ENCODE data around the gene LAPTM5. TPM values are rescaled to one million over a fixed set of nuclear protein-coding genes. Genes with fewer than 3 reads are reported as not detected.

The LAPTM5 gene
- total RNA-seq, 1 experiment from 2014 or later, result 1.5 TPM

GRCh38 chr1:30746212-30747032 is 11.2 kb downstream of the LAPTM5 start:
- H3K79me2 ChIP-seq (ENCODE audit: insufficient read depth, low read length), result no peaks in the 10 kb centered on the region
- H3K27ac ChIP-seq (ENCODE audit: low read depth, low read length), result no peak overlapping the region
- DNase-seq (ENCODE audit: low read depth, low spot score) (no peak), ATAC-seq (no peak)
- H3K9me2 ChIP-seq (ENCODE audit: insufficient read depth), result no peaks in the 10 kb centered on the region
- CTCF ChIA-PET, result interaction anchor here (1.1 to 1.8 kb wide), 2 partner anchors 28 to 33 kb away, joined by 3 to 5 read pairs; no protein-coding TSS in a partner anchor
- RAD21 ChIA-PET (ENCODE audit: low non-redundant PET in 1 of 2, low total read pairs in 2 of 2, uncharacterized antibody in 2 of 2, unreplicated experiment in 2 of 2), result no interaction called here
- BruUV-seq (replicated peaks), result no TSS peak
- no peak for TF ChIP-seq JUND (IDR thresholded peaks at IDR 0.05)
- no peak for TF ChIP-seq EGR1 (IDR thresholded peaks at IDR 0.05; ENCODE audit: low read depth)
- TF ChIP-seq ZFX (IDR thresholded peaks at IDR 0.05), result no peak
- no peaks in the 10 kb centered on the region for H3K27me3 ChIP-seq (ENCODE audit: insufficient read depth, low read length)
- H4K20me1 ChIP-seq (ENCODE audit: insufficient read depth), result no peaks in the 10 kb centered on the region
- H3K9me3 ChIP-seq (ENCODE audit: control insufficient read depth in 1 of 2, insufficient read depth in 1 of 2, low read depth in 1 of 2, low read length in 2 of 2), result no peaks in the 10 kb centered on the region
- H3K9ac ChIP-seq (ENCODE audit: low read length), result no peak overlapping the region
- intact Hi-C loops (cut with micrococcal nuclease), result no loop called here
- no peak overlapping the region for H2AFZ ChIP-seq (ENCODE audit: low read depth, low read length, poor library complexity, severe bottlenecking)
- H3K36me3 ChIP-seq (ENCODE audit: control insufficient read depth in 1 of 2, insufficient read depth in 2 of 2, low read length in 2 of 2), result no peaks in the 10 kb centered on the region
- H3K4me1 ChIP-seq (ENCODE audit: control insufficient read depth in 1 of 2, insufficient read depth in 2 of 2, low read length in 2 of 2), result peaks cover 2 to 19% of the 10 kb centered on the region in 2 experiments; a peak in 3 of 4 replicates
- POLR2A ChIA-PET, result no interaction called here
- H3K4me2 ChIP-seq (ENCODE audit: low read length), result no peak overlapping the region
- H3K4me3 ChIP-seq (replicated peaks in 1 of 2; ENCODE audit: low read depth in 1 of 2, low read length in 2 of 2), result no peak overlapping the region

- no peak overlapping the region for H3K4me2 ChIP-seq (ENCODE audit: low read length)
- H3K9me2 ChIP-seq (ENCODE audit: insufficient read depth), result no peaks in the 10 kb centered on the region
- H3K4me3 ChIP-seq (replicated peaks in 1 of 2; ENCODE audit: low read depth in 1 of 2, low read length in 2 of 2), result no peak overlapping the region
- no peak for DNase-seq (ENCODE audit: low read depth, low spot score)
- no peak for ATAC-seq
- H3K27ac ChIP-seq (ENCODE audit: low read depth, low read length), result no peak overlapping the region
- H3K9me3 ChIP-seq (ENCODE audit: control insufficient read depth in 1 of 2, insufficient read depth in 1 of 2, low read depth in 1 of 2, low read length in 2 of 2), result no peaks in the 10 kb centered on the region
- H3K4me1 ChIP-seq (ENCODE audit: control insufficient read depth in 1 of 2, insufficient read depth in 2 of 2, low read length in 2 of 2), result peaks cover 2 to 25% of the 10 kb centered on the region in 2 experiments; a peak in 3 of 4 replicates
- intact Hi-C loops (cut with micrococcal nuclease), result no loop called here
- no peak overlapping the region for H2AFZ ChIP-seq (ENCODE audit: low read depth, low read length, poor library complexity, severe bottlenecking)
- POLR2A ChIA-PET, result no interaction called here
- BruUV-seq (replicated peaks), result no TSS peak
- RAD21 ChIA-PET (ENCODE audit: low non-redundant PET in 1 of 2, low total read pairs in 2 of 2, uncharacterized antibody in 2 of 2, unreplicated experiment in 2 of 2), result no interaction called here
- H4K20me1 ChIP-seq (ENCODE audit: insufficient read depth), result no peaks in the 10 kb centered on the region
- no peaks in the 10 kb centered on the region for H3K27me3 ChIP-seq (ENCODE audit: insufficient read depth, low read length)
- no peak overlapping the region for H3K9ac ChIP-seq (ENCODE audit: low read length)
- no peaks in the 10 kb centered on the region for H3K79me2 ChIP-seq (ENCODE audit: insufficient read depth, low read length)
- no peaks in the 10 kb centered on the region for H3K36me3 ChIP-seq (ENCODE audit: control insufficient read depth in 1 of 2, insufficient read depth in 2 of 2, low read length in 2 of 2)
- CTCF ChIA-PET, result interaction anchor here (1.1 to 1.8 kb wide), 2 partner anchors 27 to 34 kb away, joined by 3 to 5 read pairs; no protein-coding TSS in a partner anchor
- no peak for TF ChIP-seq POLR2AphosphoS5 (IDR thresholded peaks at IDR 0.05; ENCODE audit: low read depth, low read length)
- no peak for TF ChIP-seq CTCF (IDR thresholded peaks at IDR 0.05 in 2 of 3, conservative IDR thresholded peaks at IDR 0.05 in 1 of 3; ENCODE audit: borderline replicate concordance in 1 of 3, insufficient read depth in 1 of 3, low read depth in 2 of 3, low read length in 2 of 3)
- no peak for TF ChIP-seq SIN3A (IDR thresholded peaks at IDR 0.05; ENCODE audit: low read depth)
- TF ChIP-seq TCF7L2 (IDR thresholded peaks at IDR 0.05; ENCODE audit: borderline replicate concordance, extremely low read depth, insufficient read depth, insufficient read length), result no peak
- TF ChIP-seq ATF3 (IDR thresholded peaks at IDR 0.05), result no peak
- no peak for TF ChIP-seq ZBTB33 (IDR thresholded peaks at IDR 0.05; ENCODE audit: extremely low read depth, insufficient replicate concordance, low read length)
- no peak for TF ChIP-seq ELF1 (IDR thresholded peaks at IDR 0.05; ENCODE audit: borderline replicate concordance, low read depth)
- TF ChIP-seq JUND (IDR thresholded peaks at IDR 0.05), result no peak
- no peak for TF ChIP-seq ZNF274 (IDR thresholded peaks at IDR 0.05; ENCODE audit: low read depth, low read length)
- no peak for TF ChIP-seq SP1 (IDR thresholded peaks at IDR 0.05; ENCODE audit: low read depth)
Observed at GRCh38 chr1:30745834-30746208, 11.8 kb downstream of the LAPTM5 start.

Data from HCT116 (cell line).